H9 (cell line): Measurements from ENCODE around the gene KIF13A. TPM values are rescaled to one million over a fixed set of nuclear protein-coding genes. Genes with fewer than 3 reads are reported as not detected.
"Not testable (repeated sequence)": the region's sequence is repeated elsewhere in the genome, so short reads cannot be mapped to it uniquely, and the experiment has no call there.

Experiments used
- DNase-seq: peaks from one replicate; pipeline ENCODE4 v3.0.0-alpha.2; 2017
- H2AFZ ChIP-seq: one replicate; pipeline ENCODE4 v1.6.1; 2013; ENCODE audit warnings: mild to moderate bottlenecking, low read length, control low read depth, moderate library complexity
- H2AK5ac ChIP-seq: 2 replicates; pipeline ENCODE4 v1.6.1; 2013; ENCODE audit warnings: low read length, control low read depth, mixed read lengths; ENCODE audit not compliant: insufficient read length
- H2BK120ac ChIP-seq: one replicate; pipeline ENCODE4 v1.6.1; 2013; ENCODE audit warnings: low read depth, mild to moderate bottlenecking, low read length, control low read depth, inconsistent platforms; ENCODE audit not compliant: poor library complexity, severe bottlenecking
- H2BK12ac ChIP-seq: 2 replicates; pipeline ENCODE4 v1.6.1; 2013; ENCODE audit warnings: low read length, control low read depth, mixed read lengths, low read depth; ENCODE audit not compliant: insufficient read length
- H2BK15ac ChIP-seq: 2 replicates; pipeline ENCODE4 v1.6.1; 2013; ENCODE audit warnings: low read depth, low read length, control low read depth
- H2BK20ac ChIP-seq: one replicate; pipeline ENCODE4 v1.6.1; 2013; ENCODE audit warnings: low read depth, mild to moderate bottlenecking, low read length, control low read depth, inconsistent platforms; ENCODE audit not compliant: poor library complexity, severe bottlenecking
- H2BK5ac ChIP-seq: 2 replicates; pipeline ENCODE4 v1.6.1; 2013; ENCODE audit warnings: low read length, control low read depth, mixed read lengths; ENCODE audit not compliant: insufficient read length
- H3K14ac ChIP-seq: 2 replicates; pipeline ENCODE4 v1.6.1; 2013; ENCODE audit warnings: low read length, control low read depth; ENCODE audit not compliant: insufficient read depth
- H3K18ac ChIP-seq: 2 replicates; pipeline ENCODE4 v1.6.1; 2013; ENCODE audit warnings: low read depth, mild to moderate bottlenecking, mixed read lengths, low read length, control low read depth; ENCODE audit not compliant: insufficient read length
- H3K23ac ChIP-seq: 2 replicates; pipeline ENCODE4 v1.6.1; 2013; ENCODE audit warnings: low read length, control low read depth, mixed read lengths, low read depth; ENCODE audit not compliant: insufficient read length
- H3K23me2 ChIP-seq: 2 replicates; pipeline ENCODE4 v1.6.1; 2013; ENCODE audit warnings: low read depth, mild to moderate bottlenecking, mixed read lengths, low read length, control low read depth; ENCODE audit not compliant: insufficient read length, poor library complexity, severe bottlenecking
- H3K27ac ChIP-seq: 2 replicates; pipeline ENCODE4 v1.5.1; 2013; ENCODE audit warnings: low read length, control low read depth, mixed read lengths, low read depth; ENCODE audit not compliant: insufficient read length
- H3K27me3 ChIP-seq: 2 replicates; pipeline ENCODE4 v1.6.1; 2013; ENCODE audit warnings: low read length, control low read depth, inconsistent platforms; ENCODE audit not compliant: insufficient read depth
- H3K4ac ChIP-seq: 2 replicates; pipeline ENCODE4 v1.6.1; 2013; ENCODE audit warnings: low read depth, mild to moderate bottlenecking, control low read depth, inconsistent platforms, low read length, moderate library complexity
- H3K4me1 ChIP-seq: 2 replicates; pipeline ENCODE4 v1.6.1; 2013; ENCODE audit warnings: low read length, control low read depth, inconsistent platforms; ENCODE audit not compliant: insufficient read depth
- H3K4me2 ChIP-seq: 2 replicates; pipeline ENCODE4 v1.6.1; 2013; ENCODE audit warnings: low read length, control low read depth, mixed read lengths; ENCODE audit not compliant: insufficient read length, insufficient read depth
- H3K56ac ChIP-seq: 2 replicates; pipeline ENCODE4 v1.6.1; 2013; ENCODE audit warnings: low read depth, mild to moderate bottlenecking, mixed read lengths, low read length, control low read depth; ENCODE audit not compliant: insufficient read length
- H3K79me1 ChIP-seq: 2 replicates; pipeline ENCODE4 v1.6.1; 2013; ENCODE audit warnings: low read depth, mild to moderate bottlenecking, moderate library complexity, low read length, control low read depth, inconsistent platforms; ENCODE audit not compliant: insufficient read depth, poor library complexity, severe bottlenecking
- H3K79me2 ChIP-seq: 2 replicates; pipeline ENCODE4 v1.6.1; 2013; ENCODE audit warnings: low read length, control low read depth, inconsistent platforms; ENCODE audit not compliant: insufficient read depth
- H3K9ac ChIP-seq: 2 replicates; pipeline ENCODE4 v1.6.1; 2013; ENCODE audit warnings: low read length, control low read depth, mixed read lengths; ENCODE audit not compliant: insufficient read length; ENCODE audit errors: extremely low read depth
- H3K9me3 ChIP-seq: one replicate; pipeline ENCODE4 v1.6.1; 2013; ENCODE audit warnings: low read depth, low read length, inconsistent platforms; ENCODE audit not compliant: control insufficient read depth
- H3T11ph ChIP-seq: one replicate; pipeline ENCODE4 v1.6.1; 2013; ENCODE audit warnings: mild to moderate bottlenecking, low read length, control low read depth, inconsistent platforms
- H4K20me1 ChIP-seq: one replicate; pipeline ENCODE4 v1.6.1; 2013; ENCODE audit not compliant: control insufficient read depth, insufficient read length, insufficient read depth
- H4K5ac ChIP-seq: 2 replicates; pipeline ENCODE4 v1.6.1; 2013; ENCODE audit warnings: low read depth, mild to moderate bottlenecking, mixed read lengths, low read length, control low read depth; ENCODE audit not compliant: insufficient read length
- H4K8ac ChIP-seq: replicated peaks from 2 replicates; pipeline ENCODE4 v1.6.1; 2013; ENCODE audit warnings: low read length, control low read depth, mixed read lengths, low read depth; ENCODE audit not compliant: insufficient read length
- H4K91ac ChIP-seq: 2 replicates; pipeline ENCODE4 v1.6.1; 2013; ENCODE audit warnings: low read depth, mild to moderate bottlenecking, moderate library complexity, mixed read lengths, low read length, control low read depth; ENCODE audit not compliant: insufficient read length
- H3K27ac Mint-ChIP-seq, 3 experiments: 2 replicates in 2 of 3; 3 replicates in 1 of 3; pipeline ENCODE4 v1.8.0; 2020 to 2021; ENCODE audit warnings: mixed read lengths in 3 of 3, mild to moderate bottlenecking in 1 of 3, moderate library complexity in 1 of 3
- H3K27me3 Mint-ChIP-seq: 2 replicates; pipeline ENCODE4 v1.8.0; 2021; ENCODE audit warnings: low read depth, mild to moderate bottlenecking, moderate library complexity, mixed read lengths
- H3K36me3 Mint-ChIP-seq, 3 experiments: 2 replicates in 2 of 3; 3 replicates in 1 of 3; pipeline ENCODE4 v1.8.0; 2020 to 2021; ENCODE audit warnings: low read depth in 3 of 3, mixed read lengths in 3 of 3; ENCODE audit not compliant: insufficient read depth in 1 of 3
- H3K4me1 Mint-ChIP-seq, 2 experiments: 2 replicates each; pipeline ENCODE4 v1.8.0; 2020; ENCODE audit warnings: mixed read lengths in 2 of 2
- H3K4me3 Mint-ChIP-seq, 2 experiments: 2 replicates in 1 of 2; 3 replicates in 1 of 2; pipeline ENCODE4 v1.8.0; 2020 to 2021; ENCODE audit warnings: mild to moderate bottlenecking in 2 of 2, mixed read lengths in 2 of 2, moderate library complexity in 1 of 2
- H3K9me3 Mint-ChIP-seq, 2 experiments: 2 replicates in 1 of 2; 3 replicates in 1 of 2; pipeline ENCODE4 v1.8.0; 2020; ENCODE audit warnings: mild to moderate bottlenecking in 2 of 2, mixed read lengths in 2 of 2, moderate library complexity in 1 of 2
- WGBS: extraction: QIAGEN DNeasy Blood & Tissue Kit; methylation state at CpG from one replicate; pipeline ENCODE4 v1.1.7; 2013; ENCODE audit warnings: missing lambda C conversion rate, low lambda C conversion rate, mixed read lengths; ENCODE audit not compliant: insufficient read length; ENCODE audit errors: extremely low coverage; 5-methylcytosine and 5-hydroxymethylcytosine counted together
- total RNA-seq: library from RNA; stranded (reverse); gene quantifications from 2 replicates; pipeline ENCODE4 v1.2.1, GENCODE V29; 2021

KIF13A gene
- total RNA-seq, 1 experiment from 2014 or later: 38.2 TPM

DNA sequence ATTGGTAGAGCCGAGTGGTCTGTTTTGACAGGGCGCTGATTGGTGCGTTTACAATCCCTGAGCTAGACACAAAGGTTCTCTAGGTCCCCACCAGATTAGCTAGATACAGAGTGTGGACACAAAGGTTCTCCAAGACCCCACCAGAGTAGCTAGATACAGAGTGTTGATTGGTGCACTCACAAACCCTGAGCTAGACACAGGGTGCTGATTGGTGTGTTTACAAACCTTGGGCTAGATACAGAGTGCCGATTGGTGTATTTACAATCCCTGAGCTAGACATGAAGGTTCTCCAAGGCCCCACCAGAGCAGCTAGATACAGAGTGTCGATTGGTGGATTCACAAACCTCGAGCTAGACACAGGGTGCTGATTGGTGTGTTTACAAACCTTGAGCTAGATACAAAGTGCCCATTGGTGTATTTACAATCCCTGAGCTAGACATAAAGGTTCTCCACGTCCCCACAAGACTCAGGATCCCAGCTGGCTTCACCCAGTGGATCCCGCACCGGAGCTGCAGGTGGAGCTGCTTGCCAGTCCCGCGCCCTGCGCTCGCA, 242.6 kb downstream of the KIF13A start:
- H3T11ph ChIP-seq, H3K27me3 ChIP-seq, H2BK5ac ChIP-seq, H3K36me3 Mint-ChIP-seq, H3K4me2 ChIP-seq, H2AK5ac ChIP-seq, H3K79me1 ChIP-seq, H4K91ac ChIP-seq, H3K27me3 Mint-ChIP-seq, H4K8ac ChIP-seq, H3K18ac ChIP-seq, DNase-seq, H3K4ac ChIP-seq, H2BK12ac ChIP-seq, H3K27ac ChIP-seq, H2AFZ ChIP-seq, H3K9ac ChIP-seq, H3K14ac ChIP-seq, H3K4me1 Mint-ChIP-seq, H4K20me1 ChIP-seq, H3K4me3 Mint-ChIP-seq, H3K79me2 ChIP-seq, H3K23me2 ChIP-seq, H3K4me1 ChIP-seq, H2BK120ac ChIP-seq, H3K23ac ChIP-seq, H3K56ac ChIP-seq, H2BK20ac ChIP-seq, H3K9me3 Mint-ChIP-seq, H3K27ac Mint-ChIP-seq, H2BK15ac ChIP-seq, H3K9me3 ChIP-seq, H4K5ac ChIP-seq: not testable (repeated sequence)
- WGBS: no CpG with 5 or more reads among the region's 13 CpGs
